OCI-LY1 (cell line): ENCODE measurements around the gene SAP130.

Source experiments
- EZH2 ChIP-seq: fragments of 200-600 bp; sonication (generic), shearing (Covaris generic); IDR thresholded peaks from 2 replicates; pipeline ENCODE4 v1.8.0; 2017; ENCODE audit warnings: borderline replicate concordance, mixed run types, mild to moderate bottlenecking, antibody characterized with exemption, low read length, moderate library complexity, mixed read lengths
- TF ChIP-seq, protein P1 (sequence below): fragments of 200-600 bp; sonication (generic), shearing (Covaris generic); IDR thresholded peaks from 2 replicates; pipeline ENCODE4 v1.5.1; 2017; ENCODE audit warnings: mild to moderate bottlenecking, antibody characterized with exemption, low read length, moderate library complexity, mixed read lengths

DNA sequence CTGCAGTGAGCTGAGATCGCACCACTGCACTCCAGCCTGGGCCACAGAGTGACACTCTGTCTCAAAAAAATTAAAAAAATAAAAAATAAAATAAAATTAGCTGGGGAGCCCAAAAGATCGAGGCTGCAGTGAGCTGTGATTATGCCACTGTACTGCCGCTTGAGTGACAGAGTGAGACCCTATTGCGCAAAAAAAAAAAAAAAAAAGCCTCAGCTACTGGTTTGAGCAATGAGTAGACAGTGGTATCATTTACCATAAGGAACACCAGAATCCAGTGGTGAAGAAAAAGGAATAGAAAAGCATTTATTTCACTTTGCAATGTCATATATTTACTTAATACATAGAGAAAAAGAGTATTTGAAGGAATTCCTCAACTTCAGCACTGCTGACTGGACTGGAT lies 3.0 kb downstream of the SAP130 start:
- TF ChIP-seq, protein P1, sequence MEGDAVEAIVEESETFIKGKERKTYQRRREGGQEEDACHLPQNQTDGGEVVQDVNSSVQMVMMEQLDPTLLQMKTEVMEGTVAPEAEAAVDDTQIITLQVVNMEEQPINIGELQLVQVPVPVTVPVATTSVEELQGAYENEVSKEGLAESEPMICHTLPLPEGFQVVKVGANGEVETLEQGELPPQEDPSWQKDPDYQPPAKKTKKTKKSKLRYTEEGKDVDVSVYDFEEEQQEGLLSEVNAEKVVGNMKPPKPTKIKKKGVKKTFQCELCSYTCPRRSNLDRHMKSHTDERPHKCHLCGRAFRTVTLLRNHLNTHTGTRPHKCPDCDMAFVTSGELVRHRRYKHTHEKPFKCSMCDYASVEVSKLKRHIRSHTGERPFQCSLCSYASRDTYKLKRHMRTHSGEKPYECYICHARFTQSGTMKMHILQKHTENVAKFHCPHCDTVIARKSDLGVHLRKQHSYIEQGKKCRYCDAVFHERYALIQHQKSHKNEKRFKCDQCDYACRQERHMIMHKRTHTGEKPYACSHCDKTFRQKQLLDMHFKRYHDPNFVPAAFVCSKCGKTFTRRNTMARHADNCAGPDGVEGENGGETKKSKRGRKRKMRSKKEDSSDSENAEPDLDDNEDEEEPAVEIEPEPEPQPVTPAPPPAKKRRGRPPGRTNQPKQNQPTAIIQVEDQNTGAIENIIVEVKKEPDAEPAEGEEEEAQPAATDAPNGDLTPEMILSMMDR, result no peak
- TF ChIP-seq EZH2, result no peak
